NCI-H524 (cell line): ENCODE measurements around the gene CACNG1.
A peak's percentile ranks its signal among the peaks of the same experiment; 100 is the strongest.
"Not testable (repeated sequence)": the region's sequence is repeated elsewhere in the genome, so short reads cannot be mapped to it uniquely, and the experiment has no call there.

Source experiments
- DNase-seq, 2 experiments: peaks; one replicate each; lab custom pipeline; 2025; lab: John Stamatoyannopoulos, UW

CACNG1 gene

GRCh38 chr17:67025216-67025792, 19.1 kb upstream of the CACNG1 start:
- no peak for DNase-seq

GRCh38 chr17:67026341-67026740, 18.0 kb upstream of the CACNG1 start:
- no peak for DNase-seq

GRCh38 chr17:67027031-67027628, 17.2 kb upstream of the CACNG1 start:
- no peak for DNase-seq

GRCh38 chr17:67030641-67031040, 13.7 kb upstream of the CACNG1 start:
- DNase-seq = no peak

- no peak for DNase-seq
Measured at GRCh38 chr17:67032382-67032781, 12.0 kb upstream of the CACNG1 start.

GRCh38 chr17:67032985-67033384, 11.4 kb upstream of the CACNG1 start:
- DNase-seq = no peak

GRCh38 chr17:67033613-67034012, 10.7 kb upstream of the CACNG1 start:
- no peak for DNase-seq

- DNase-seq = no peak
Measured at GRCh38 chr17:67035131-67036083, 8.9 kb upstream of the CACNG1 start.

GRCh38 chr17:67038861-67039365, 5.4 kb upstream of the CACNG1 start:
- no peak for DNase-seq

GRCh38 chr17:67040652-67041051, 3.7 kb upstream of the CACNG1 start:
- DNase-seq = no peak

- DNase-seq = not testable (repeated sequence)
Measured at GRCh38 chr17:67041119-67041518, 3.2 kb upstream of the CACNG1 start.

- DNase-seq = no peak
Measured at GRCh38 chr17:67041531-67041930, 2.8 kb upstream of the CACNG1 start.

GRCh38 chr17:67041941-67042899, 2.1 kb upstream of the CACNG1 start:
- DNase-seq = no peak

- no peak for DNase-seq
Measured at GRCh38 chr17:67043283-67043682, 1.1 kb upstream of the CACNG1 start.

- no peak for DNase-seq
Measured at GRCh38 chr17:67044940-67045339, 586 bp downstream of the CACNG1 start.

- peak; percentile 16 to 63 for DNase-seq
Measured at GRCh38 chr17:67046398-67046797, 2.0 kb downstream of the CACNG1 start.

GRCh38 chr17:67047382-67047781, 3.0 kb downstream of the CACNG1 start:
- no peak for DNase-seq

GRCh38 chr17:67049025-67049739, 4.8 kb downstream of the CACNG1 start:
- DNase-seq = no peak

- DNase-seq = no peak
Measured at GRCh38 chr17:67050066-67050465, 5.7 kb downstream of the CACNG1 start.

GRCh38 chr17:67050471-67051154, 6.3 kb downstream of the CACNG1 start:
- DNase-seq = peak in 1 of 2 experiments; percentile 44
